Neutrophil (primary cell): ENCODE measurements around the gene TMEM234.

ENCODE experiments used
- H3K27ac ChIP-seq: fragments of 200-600 bp; sonication (generic); 2 replicates; pipeline ENCODE4 v1.5.1; 2016; ENCODE audit warnings: mild to moderate bottlenecking, moderate library complexity
- H3K27me3 ChIP-seq: fragments of 200-600 bp; sonication (generic); 2 replicates; pipeline ENCODE4 v1.6.0; 2016; ENCODE audit warnings: mild to moderate bottlenecking
- H3K36me3 ChIP-seq: fragments of 200-600 bp; sonication (generic); 2 replicates; pipeline ENCODE4 v1.5.1; 2017
- H3K4me1 ChIP-seq, 2 experiments: fragments of 200-600 bp in 1 of 2; sonication (generic) in 1 of 2; 1 replicate in 1 of 2; 2 replicates in 1 of 2; pipeline versions ENCODE4 v1.5.1 to v1.6.1; 2013 to 2016; ENCODE audit warnings: low read depth in 1 of 2, low read length in 1 of 2, mild to moderate bottlenecking in 1 of 2, moderate library complexity in 1 of 2; ENCODE audit not compliant: control insufficient read depth in 1 of 2, insufficient read depth in 1 of 2
- H3K4me3 ChIP-seq, 2 experiments: fragments of 200-600 bp in 1 of 2; sonication (generic) in 1 of 2; 1 replicate in 1 of 2; 2 replicates in 1 of 2; pipeline ENCODE4 v1.5.1; 2013 to 2016; ENCODE audit warnings: low read depth in 1 of 2, low read length in 1 of 2, mild to moderate bottlenecking in 1 of 2, moderate library complexity in 1 of 2
- H3K9me3 ChIP-seq: fragments of 200-600 bp; sonication (generic); 2 replicates; pipeline ENCODE4 v1.5.1; 2016
- TF ChIP-seq, protein P1 (sequence below): fragments of 200-600 bp; sonication (generic); IDR thresholded peaks from 2 replicates; pipeline ENCODE4 v1.5.1; 2016; ENCODE audit warnings: antibody characterized with exemption

Gene TMEM234

DNA sequence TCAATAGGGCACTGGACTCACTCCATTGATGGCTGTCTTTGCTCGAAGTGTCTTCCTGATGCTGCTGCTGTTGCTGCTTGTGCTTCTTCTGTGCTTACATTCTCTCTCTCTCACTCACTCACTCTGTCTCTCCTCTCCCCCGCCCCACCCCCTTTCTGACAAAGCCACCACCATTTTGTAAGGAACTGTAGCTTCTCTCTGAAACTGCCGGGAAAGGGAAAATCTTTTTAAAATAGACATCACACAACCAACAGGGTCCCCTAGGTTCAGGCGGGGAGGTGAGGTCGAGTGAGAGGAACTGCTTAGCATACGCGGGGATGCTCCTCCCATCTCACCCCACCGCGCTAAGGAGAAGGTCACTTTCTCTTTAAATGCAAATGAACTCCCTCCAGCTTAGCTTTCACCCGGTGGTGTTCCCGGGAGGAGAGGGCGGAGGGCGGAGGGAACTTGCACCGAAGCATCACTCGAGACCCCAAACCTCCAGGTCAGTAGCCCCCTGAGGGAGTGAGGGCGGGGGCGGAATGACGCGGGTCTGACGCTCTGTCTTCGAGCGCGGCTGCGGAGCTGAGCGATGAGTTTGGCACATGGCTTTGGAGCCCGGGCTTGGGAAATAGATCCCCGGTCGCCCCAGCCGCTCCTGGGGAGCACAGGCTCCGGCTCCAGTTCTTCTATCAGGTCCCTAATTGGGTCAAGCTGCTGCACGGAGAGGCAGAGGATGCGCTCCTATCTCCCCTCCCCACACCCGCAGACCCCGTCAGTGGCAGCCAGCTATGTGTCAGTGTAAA is 21.7 kb downstream of the TMEM234 start, which contains the start of gene CCDC28B:
CCDC28B (plus strand) TSS at position 370 of the 785 bp plus-strand sequence. CDS start 1,341 bp downstream, outside the sequence.
- Histone ChIP-seq H3K9me3 (no peaks in the 10 kb centered on the region), H3K27me3 (peaks cover 13% of the 10 kb centered on the region), H3K4me3 (peak within 1 kb of the TSS; percentile 68 to 85), H3K36me3 (peaks cover 35% of the 10 kb centered on the region), H3K27ac (peak within 1 kb of the TSS; percentile 48), H3K4me1 (peaks cover 29 to 30% of the 10 kb centered on the region in 2 experiments)
- TF ChIP-seq, protein P1, sequence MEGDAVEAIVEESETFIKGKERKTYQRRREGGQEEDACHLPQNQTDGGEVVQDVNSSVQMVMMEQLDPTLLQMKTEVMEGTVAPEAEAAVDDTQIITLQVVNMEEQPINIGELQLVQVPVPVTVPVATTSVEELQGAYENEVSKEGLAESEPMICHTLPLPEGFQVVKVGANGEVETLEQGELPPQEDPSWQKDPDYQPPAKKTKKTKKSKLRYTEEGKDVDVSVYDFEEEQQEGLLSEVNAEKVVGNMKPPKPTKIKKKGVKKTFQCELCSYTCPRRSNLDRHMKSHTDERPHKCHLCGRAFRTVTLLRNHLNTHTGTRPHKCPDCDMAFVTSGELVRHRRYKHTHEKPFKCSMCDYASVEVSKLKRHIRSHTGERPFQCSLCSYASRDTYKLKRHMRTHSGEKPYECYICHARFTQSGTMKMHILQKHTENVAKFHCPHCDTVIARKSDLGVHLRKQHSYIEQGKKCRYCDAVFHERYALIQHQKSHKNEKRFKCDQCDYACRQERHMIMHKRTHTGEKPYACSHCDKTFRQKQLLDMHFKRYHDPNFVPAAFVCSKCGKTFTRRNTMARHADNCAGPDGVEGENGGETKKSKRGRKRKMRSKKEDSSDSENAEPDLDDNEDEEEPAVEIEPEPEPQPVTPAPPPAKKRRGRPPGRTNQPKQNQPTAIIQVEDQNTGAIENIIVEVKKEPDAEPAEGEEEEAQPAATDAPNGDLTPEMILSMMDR = no peak

DNA sequence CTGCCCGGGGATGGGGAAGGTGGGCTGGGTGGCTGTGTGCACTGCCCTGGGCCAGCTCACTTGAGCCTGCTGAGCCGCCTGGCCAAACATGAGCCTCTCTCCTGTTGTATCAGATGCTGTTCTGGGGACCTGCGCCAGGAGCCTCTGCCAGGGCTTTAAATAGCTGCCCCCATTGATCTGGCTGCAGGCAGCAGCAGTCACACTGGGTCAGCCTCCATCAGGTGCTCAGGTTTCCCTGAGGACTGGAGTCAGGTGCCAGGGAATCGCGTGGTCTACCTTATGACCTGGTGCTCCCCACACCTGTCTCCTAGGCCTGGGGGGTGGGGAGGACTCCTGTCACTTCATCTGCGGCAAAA is 22.5 kb downstream of the TMEM234 start:
- no peaks in the 10 kb centered on the region for H3K9me3 ChIP-seq
- TF ChIP-seq, protein P1 = no peak
- H3K27ac ChIP-seq = peak overlapping the region; percentile 48
- peaks cover 42% of the 10 kb centered on the region for H3K36me3 ChIP-seq
- peak overlapping the region in 1 of 2 experiments; percentile 68 for H3K4me3 ChIP-seq
- peaks cover 13% of the 10 kb centered on the region for H3K27me3 ChIP-seq
- peaks cover 23% of the 10 kb centered on the region in 2 experiments for H3K4me1 ChIP-seq

- TF ChIP-seq, protein P1 = no peak
- Histone ChIP-seq H3K9me3 (no peaks in the 10 kb centered on the region), H3K27ac (no peak overlapping the region), H3K36me3 (peaks cover 47% of the 10 kb centered on the region), H3K4me1 (peaks cover 23% of the 10 kb centered on the region in 2 experiments), H3K27me3 (peaks cover 13% of the 10 kb centered on the region), H3K4me3 (no peak overlapping the region)
Observed at GRCh38 chr1:32199043-32199716, 23.0 kb downstream of the TMEM234 start.

- H3K9me3 ChIP-seq = no peaks in the 10 kb centered on the region
- H3K27me3 ChIP-seq = peaks cover 13% of the 10 kb centered on the region
- peaks cover 23% of the 10 kb centered on the region in 2 experiments for H3K4me1 ChIP-seq
- TF ChIP-seq, protein P1 = no peak
- peaks cover 55% of the 10 kb centered on the region for H3K36me3 ChIP-seq
- H3K4me3 ChIP-seq = no peak overlapping the region
- no peak overlapping the region for H3K27ac ChIP-seq
Observed at GRCh38 chr1:32198237-32199042, 23.7 kb downstream of the TMEM234 start.

DNA sequence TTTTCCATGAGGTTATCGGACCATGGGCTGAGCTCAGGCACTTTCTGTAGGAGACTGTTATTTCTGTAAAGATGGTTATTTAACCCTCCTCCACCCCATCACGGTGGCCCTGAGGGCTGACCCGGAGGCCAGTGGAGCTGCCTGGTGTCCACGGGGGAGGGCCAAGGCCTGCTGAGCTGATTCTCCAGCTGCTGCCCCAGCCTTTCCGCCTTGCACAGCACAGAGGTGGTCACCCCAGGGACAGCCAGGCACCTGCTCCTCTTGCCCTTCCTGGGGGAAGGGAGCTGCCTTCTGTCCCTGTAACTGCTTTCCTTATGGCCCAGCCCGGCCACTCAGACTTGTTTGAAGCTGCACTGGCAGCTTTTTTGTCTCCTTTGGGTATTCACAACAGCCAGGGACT is 24.3 kb downstream of the TMEM234 start:
- Histone ChIP-seq H3K4me3 (no peak overlapping the region), H3K27me3 (peaks cover 13% of the 10 kb centered on the region), H3K9me3 (no peaks in the 10 kb centered on the region), H3K27ac (no peak overlapping the region), H3K4me1 (peaks cover 23% of the 10 kb centered on the region in 2 experiments), H3K36me3 (peaks cover 61% of the 10 kb centered on the region)
- TF ChIP-seq, protein P1 = no peak
